Erythroblast (primary cell): ENCODE data around the gene PDIA5.

Source experiments
- GATA1 ChIP-seq: IDR thresholded peaks from 2 replicates; pipeline ENCODE4 v1.6.1; 2011; ENCODE audit warnings: low read depth, mild to moderate bottlenecking, control low read depth, low read length, moderate library complexity
- POLR2A ChIP-seq: IDR thresholded peaks from 2 replicates; pipeline ENCODE4 v1.6.1; 2011; ENCODE audit warnings: mild to moderate bottlenecking, low read length

DNA sequence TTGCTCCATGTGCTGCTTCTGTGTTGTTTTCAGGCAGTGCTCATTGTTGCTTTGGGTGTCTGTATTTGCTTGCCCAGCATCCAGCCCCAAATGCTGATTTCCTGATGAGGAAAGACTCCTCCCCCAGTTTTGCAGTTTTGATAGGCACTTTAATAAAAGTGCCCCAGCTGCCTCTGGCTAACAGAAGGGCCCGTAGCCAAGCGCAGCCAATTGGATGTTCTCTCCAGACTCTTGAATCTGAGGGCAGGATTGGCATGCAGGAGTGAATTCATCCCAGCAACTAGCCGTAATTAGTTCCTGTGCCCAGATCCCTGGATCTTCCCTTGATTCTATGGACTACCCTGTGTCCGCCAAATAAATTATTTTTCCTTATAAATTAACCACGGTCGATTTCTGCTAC, 24.4 kb upstream of the PDIA5 start:
- no peak for TF ChIP-seq POLR2A
- no peak for TF ChIP-seq GATA1
